ENCODE results near the gene PTPRU.
"Not testable (repeated sequence)": the region's sequence is repeated elsewhere in the genome, so short reads cannot be mapped to it uniquely, and the experiment has no call there.

PTPRU gene

DNA sequence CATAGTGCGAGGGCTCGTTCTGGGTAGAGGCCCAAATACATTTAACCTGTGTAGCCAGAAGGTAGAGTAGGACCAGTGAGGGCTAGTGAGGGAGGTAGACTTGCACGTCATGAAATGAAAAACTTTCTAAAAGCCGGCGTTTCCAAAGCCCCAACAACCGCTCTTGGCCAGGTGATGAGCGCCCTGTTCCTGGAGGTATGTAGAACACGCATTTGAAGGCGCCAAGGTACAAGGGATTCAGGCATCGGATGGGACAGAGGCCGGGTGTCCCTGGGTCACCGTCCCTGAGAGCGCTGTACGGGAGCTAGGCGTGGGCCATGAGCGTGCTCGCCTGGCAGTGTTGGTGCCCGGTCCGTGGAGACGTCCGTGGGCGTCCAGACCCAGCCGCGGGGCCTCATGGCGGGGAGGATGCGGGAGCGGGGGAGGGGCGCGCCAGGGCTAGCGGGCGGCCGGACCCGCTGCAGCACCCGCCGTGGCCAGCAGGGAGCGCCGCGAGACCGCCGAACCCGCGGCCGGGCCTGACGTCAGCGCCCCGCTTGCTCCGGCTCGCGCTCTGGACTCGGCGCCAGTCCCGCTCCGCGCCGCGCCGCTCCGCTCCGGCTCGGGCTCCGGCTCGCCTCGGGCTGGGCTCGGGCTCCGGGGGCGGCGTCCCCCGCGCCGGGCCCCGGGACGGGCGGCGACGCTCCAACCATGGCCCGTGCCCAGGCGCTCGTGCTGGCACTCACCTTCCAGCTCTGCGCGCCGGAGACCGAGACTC, at the start of gene PTPRU:
TSS of gene PTPRU (plus strand) at position 568 of the 757 bp plus-strand sequence. CDS start at position 691, 123 bp downstream.
- DNase-seq, result peak; percentile 27 to 62

DNA sequence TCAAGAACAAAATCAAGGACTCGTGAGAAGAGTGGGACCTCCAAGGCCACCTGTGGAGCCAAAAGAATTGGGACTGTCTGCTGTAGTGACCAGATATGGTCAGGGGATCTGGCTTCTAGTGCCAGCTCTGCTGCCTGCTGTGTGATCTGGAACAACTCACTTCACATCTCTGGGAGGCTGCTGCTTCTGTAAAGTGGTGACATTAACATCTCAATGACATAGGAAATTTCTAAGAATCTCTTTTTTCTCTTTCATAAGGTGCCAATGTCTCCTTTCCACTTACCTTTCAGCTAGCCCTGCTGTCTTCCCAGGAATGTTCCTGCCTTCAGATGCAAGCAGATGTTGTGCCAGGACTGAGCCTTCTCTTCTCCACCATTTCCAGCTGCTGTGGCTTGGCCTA, 49.6 kb upstream of the PTPRU start:
- no peak for DNase-seq

DNA sequence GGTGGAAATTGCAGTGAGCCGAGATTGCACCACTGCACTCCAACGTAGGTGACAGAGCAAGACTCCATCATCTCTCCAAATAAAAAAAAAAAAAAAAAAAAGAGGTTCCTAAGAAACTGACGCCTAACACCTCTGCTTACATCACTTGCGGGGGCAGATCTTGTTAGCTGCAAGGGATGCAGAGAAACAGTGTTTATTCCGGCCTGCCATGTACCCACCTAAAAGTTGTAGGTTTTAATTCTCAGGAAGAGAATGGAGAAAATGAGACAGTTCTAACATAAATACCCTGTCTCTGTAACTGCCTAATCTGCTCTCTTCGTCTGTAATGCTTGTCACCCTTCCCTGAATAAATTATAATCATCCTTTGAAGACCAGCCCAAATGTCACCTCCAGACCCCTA, 45.6 kb upstream of the PTPRU start:
- DNase-seq, result no peak

DNA sequence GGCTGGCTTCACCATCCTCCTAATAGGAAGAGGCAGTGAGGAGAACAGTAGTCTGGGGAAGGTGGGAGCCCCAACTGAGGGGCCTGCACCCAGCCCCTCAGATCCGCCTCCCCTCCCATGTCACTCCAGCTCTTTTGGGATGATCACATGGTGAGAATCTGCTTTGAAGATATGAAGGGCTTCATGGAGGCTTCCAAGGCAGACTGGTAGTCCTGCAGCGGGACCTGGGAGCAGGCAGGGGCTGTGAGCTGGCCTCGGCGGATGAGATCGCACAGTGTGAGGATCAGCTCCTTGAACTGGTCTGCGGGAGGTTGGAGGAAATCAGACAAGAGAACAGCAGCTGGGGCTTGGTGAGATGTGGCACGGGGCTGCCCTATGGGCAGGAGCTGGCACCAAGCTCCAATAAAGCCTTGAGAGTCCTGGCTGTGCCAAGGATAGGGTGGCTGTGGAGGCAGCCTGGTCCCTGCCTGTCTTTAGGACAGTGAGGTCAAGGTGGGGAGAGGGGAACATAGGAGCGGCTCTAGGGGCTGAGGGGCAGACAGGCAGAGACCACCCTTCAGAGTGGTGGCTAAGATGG, 42.4 kb upstream of the PTPRU start:
- no peak for DNase-seq

DNA sequence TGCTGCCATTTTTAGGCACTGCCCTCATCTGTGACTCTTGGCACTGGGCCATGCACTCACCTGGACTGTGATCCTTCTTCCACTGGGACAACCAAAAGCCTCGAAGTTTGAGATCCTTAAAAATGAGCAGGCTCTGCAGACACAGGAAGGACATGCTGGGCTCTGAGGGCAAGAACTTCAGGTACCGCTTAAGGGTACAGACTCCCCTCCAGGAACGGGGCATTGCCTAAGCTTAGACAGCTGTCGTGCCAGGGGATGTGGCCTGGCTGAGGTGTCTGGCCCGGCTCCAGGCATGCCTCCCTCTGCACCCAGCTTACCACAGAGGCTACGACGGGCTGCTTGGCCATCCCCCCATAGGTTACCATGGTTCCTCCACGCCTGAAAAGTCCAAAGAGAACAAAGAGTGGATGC, 40.4 kb upstream of the PTPRU start:
- no peak for DNase-seq

DNA sequence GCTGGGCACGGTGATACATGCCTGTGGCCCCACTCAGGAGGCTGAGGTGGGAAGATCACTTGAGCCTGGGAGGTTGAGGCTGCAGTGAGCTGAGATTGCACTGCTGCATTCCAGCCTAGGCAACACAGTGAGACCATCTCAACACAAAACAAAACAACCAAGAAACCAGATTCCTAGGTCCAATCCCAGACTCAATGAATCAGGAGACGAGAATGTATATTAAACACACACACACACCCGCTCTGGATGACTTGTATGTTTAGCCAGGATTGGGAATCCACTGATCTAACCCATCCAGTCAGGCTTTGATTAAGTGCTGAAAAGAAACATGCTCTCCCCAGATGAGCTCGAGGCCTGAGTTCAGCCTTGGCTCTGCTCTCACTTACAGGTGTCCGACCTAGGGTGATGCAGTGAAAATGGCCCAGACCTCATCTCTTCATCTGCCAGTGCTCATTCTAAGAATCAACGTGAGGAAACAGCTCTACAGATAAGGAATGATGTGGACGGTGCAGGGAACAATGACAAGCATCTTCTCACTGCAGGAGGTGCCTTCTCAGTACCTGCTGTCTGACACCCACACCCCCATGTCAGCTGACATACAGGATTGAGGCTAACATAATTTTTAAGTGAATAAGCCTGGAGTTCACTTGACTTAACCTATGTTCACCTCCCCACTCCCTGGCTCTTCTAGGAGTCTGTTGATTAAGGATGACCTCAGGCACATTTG, 39.3 kb upstream of the PTPRU start:
- no peak for DNase-seq

DNA sequence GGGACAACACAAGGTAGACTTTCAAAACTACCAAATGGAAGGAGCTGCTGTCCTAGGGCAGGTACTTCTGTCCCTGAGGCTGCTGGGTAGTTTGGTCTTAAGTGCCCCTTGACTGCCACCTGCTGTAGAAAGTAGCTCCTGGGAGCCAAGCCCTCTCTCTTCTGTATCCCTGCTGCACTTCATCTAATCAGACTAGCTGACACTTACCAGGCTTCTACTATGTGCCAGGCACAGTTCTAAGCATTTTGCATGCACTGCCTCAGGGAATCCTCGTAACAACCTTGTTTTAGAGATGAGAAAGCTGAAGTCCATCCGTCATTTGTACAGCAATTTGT, 38.8 kb upstream of the PTPRU start:
- peak in 1 of 2 experiments; percentile 41 for DNase-seq

DNA sequence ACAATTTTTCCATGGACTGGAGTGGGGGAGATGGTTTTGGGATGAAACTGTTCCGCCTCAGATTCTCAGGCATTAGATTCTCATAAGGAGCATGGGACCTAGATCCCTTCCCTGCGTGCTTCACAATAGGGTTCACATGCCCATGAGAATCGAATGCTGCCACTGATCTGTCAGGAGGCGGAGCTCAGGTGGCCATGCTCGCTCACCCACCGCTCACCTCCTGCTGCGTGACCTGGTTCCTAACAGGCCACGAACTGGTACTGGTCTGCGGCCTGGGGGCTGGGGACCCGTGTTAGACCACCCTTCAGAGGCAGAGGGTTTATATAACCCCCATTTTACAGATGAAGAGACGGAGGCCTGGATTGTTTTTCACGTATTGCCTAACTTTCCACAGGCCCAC, 38.3 kb upstream of the PTPRU start:
- no peak for DNase-seq

DNA sequence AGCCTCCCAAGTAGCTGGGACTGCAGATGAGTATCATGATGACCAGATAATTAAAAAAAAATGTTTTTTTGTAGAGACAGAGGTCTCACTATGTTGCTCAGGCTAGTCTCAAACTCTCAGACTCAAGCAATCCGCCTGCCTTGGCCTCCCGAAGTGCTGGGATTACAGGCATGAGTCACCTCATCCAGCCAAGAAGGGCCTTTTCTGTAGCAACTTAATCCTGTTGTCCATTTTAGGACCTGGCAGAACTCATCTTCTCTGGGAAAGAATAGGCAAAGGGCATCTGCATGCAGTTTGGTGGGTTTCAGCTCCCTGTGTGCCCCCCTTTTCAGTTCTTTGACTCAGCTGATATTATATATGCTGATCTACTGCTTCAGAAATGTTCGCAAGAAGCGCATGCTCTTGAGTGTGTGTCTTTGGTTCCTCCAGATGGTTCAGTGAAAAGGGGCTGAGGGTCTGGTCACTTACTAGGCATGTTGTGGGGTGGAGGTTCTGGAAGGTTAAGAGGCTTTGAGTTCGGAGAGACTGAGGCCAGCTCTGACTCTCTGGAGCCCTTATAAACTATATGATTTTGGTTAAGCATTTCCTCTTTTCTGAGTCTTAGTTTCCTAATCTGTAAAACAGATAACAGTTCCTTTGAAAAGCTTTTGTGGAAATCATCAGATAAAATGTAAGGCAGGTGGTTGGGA, 35.3 kb upstream of the PTPRU start:
- no peak for DNase-seq

DNA sequence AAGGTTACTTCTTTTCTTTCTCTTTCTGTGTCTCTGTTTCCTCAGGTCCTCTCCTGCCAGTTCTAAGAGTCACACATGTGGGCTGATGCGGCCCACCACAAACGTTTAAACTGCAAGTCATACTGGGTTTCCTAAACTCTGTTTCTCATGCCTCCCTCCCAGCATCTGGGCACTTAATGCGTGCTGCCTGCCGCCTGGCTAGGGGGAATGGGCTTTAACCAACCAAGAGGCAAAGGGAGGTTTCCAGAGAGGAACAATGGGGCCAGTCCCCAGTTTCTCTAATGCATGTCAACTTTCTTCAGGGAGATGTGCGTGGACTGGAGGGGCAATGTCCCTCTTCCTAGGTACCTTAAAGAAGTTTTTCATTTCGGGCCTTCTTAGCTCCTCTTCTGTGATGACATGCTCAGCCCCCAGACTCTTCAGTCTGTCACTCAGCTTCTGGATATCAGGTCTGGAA, 34.7 kb upstream of the PTPRU start:
- DNase-seq, result no peak

DNA sequence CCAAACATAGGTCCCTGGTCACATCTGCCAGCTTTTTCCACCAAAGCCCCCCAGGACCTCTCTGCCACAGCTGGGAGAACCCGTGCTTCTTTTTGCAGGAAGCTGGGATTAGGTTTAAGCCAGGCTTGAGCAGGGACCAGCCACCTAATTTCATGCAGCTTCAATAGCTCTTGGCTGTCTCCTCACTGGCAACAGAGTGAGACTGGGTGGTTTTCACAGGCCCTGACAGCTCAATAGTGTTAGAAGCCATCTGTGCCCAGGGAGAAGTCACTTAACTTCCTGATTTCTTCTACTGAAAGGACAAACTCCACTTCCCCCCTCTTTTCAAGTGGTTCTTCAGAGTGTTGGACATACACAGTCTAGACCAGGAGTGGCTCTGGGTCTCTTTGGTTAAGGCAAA, 34.3 kb upstream of the PTPRU start:
- DNase-seq, result no peak

DNA sequence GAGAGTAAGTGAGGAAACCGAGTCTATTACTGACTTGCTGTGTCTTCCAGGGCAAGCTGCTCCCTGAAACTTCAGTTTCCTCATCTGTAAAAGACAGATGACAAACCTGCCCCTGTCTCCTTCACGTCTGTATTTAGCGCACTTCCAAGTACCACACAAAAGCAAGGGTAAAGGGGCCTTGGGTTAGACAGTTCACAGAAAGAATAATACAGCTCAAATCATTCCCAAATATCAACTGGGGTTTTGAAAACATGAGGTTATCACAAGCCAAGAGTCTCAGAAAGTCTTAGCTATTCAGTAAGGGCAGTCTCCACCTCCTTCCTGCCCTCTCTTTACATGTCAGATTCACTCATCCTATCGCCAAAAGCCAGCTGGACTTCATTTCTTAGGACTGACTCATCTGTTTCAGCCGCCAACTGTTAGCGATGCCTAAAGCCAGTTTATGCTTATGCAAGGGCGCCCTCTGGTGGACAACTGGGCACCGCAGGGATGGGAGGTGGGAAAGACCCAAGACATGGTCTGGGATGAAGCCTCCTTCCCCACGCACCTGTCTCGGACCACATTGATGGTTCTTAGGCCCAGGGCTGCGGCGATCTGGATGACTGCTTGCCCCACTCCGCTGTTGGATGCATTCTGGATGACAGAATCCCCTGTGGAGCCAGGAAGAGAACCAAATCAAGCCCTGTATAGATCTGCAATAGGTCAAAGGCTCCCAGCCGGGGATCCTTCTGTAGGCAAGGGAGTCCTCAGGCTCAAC, 33.6 kb upstream of the PTPRU start:
- DNase-seq, result peak; percentile 56 to 72

DNA sequence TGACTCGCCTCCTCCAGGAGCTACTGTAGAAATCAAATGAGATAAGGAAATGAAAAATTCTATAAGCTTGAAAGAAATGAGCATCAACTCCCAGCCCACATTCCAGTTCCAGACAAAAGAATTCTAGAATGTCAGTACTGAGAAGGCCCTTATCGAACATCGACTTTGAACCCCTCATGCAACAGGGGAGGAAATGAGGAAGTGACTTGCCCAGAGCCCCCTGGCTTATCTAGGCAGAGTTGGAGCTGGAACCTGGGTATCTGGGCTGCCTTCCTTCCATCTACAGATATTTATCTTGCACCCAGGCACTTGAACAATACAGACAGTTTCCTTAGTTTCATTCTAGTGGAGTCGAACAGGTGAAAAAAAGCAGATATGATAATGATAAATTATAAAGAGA, 27.9 kb upstream of the PTPRU start:
- DNase-seq, result no peak

DNA sequence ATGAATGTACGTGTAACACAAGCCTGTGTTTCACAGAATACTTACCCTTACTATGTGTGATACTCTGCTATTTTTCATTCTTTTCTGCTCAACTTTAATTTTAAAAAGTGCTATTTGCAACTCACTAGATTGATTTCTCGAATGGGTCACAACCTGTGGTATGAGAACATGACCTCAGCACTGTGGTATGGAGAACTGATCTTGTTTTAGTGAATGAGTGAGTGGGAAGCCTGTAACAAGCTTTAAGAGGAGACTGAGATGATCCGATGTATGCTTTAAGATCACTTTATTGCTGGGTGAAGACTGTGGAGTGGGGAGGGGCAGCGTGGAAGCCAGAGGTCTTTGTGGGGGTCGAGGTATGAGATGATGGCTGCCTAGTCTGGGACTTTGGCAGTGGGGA, 27.1 kb upstream of the PTPRU start:
- no peak for DNase-seq

DNA sequence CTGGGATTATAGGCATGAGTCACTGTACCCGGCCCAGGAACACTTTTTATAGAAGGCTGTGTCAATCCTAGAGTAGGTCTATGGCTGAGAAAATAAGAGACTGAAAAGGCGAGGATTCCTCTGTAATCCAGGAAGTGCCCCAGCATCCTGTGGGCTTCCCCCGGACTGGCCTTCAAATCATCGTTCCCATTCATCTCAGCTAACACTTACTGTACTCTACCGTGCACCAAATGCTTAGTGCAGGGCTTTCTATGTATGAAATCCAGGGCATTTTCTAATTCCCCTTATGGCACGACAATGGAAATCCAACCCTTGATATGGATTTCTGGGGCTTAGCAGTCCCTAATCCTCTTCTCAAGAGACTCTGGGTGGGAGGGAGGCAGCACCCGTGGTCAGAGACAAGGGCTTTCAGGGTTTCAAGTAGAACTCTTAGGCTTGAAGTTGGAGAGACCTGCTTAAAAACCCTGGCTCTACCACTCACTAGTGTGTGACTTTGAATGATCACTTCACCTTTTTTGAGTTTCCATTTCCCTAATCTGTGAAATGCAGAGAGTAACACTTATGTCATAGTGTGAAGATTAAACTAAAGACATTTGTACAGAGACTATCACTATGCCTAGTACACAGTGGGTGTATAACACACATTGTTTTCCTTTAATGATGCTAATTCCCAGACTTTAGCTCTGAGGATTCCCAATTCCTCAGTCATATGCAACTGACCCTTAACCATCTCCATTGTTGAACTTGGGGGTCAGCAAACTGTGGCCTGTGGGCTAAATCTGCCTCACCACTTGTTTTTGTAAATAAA, 25.8 kb upstream of the PTPRU start:
- no peak for DNase-seq

DNA sequence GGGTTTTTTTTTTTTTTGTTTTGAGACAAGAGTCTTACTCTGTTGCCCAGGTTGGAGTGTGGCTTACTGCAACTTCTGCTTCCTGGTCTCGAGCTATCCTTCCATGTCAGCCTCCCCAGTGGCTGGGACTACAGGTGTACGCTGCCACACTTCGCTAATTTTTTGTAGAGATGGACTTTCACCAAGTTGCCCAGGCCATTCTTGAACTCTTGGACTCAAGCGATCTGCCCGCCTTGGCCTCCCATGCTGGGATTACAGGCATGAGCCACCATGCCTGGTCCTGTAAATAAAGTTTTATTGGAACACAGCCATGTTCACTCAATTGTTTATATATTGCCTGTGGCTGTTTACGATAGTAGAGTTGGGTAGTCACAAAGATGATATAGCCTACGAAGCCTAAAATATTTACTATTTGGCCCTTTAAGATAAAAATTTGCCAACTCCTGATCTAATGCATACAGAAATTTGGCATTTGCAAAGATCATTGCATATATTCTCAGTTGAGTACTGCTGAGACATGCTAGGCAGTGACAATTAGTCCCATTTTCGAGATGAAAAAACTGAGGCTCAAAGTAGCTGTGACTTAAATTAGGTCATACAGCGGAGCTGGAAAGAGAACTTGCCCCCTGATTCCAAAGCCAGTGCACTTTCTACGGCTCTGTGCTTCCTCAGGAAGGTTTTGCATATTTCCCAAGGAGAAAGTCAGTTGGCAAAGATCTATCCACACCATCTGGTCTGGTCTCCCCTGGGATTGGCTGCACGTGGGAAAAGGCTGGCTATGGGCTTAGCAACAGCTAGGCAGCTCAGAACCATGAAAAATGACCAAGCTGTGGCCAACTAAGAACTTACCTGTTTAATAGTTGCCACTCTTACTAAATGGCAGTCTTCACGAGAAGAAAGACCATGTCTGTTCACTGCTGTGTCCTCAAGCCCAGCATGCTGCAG, 25.0 kb upstream of the PTPRU start:
- no peak for DNase-seq

DNA sequence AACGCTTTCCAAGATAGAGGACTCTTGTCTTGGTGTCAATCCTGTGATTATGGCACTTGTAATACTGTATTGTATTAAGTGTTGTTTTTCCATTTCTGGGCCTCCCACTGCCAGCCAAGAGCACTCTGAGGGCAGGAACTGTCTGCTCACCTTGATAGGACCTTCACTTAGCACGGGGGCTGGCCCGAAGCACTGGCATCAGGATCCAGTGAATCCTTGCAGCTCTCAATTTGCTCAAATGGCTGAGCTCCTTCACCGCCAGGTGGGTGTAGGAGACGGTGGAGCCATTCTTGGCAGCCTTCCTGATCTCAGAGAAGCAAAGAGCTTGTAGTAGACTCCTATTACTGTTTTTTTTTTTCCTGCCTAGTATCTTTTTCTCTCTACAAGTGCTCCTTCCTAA, 23.3 kb upstream of the PTPRU start:
- DNase-seq, result no peak

DNA sequence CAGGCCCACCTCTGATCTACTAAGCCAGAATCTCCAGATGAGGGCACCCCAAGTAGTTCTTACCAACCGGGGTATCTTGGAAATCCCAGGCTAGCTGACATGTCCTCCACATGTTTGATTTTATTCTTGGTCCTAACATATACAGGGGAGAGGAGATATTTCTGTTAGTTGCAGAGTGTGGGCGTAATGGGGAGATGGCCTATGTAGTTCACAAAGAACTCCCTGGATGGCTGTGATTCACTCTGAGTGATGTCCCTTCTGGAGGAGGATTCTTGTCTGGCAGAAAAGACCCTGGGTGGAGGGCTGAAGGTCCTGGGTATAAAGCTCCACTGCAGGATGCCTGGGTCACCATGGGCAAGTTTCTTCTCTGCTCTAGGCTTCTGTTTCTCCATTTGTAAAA, 18.7 kb upstream of the PTPRU start:
- no peak for DNase-seq

DNA sequence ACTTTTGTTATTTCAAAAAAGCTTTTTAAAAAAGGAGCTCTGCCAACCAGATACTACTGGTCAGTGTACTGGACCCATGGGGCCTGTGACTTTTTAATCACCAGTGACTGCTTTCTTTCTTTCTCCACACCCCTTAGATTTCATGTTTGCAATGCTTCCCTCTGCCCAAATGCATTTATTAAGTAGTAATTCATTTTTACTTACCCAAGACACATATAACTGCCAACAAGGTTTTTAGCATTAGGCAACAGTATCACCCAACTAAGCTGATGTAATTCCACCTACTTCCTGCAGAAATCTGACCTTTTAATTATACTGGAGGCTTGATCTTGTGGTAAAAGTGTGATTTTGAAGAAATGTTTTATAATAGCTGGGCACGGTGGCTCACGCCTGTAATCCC, 18.1 kb upstream of the PTPRU start:
- no peak for DNase-seq

DNA sequence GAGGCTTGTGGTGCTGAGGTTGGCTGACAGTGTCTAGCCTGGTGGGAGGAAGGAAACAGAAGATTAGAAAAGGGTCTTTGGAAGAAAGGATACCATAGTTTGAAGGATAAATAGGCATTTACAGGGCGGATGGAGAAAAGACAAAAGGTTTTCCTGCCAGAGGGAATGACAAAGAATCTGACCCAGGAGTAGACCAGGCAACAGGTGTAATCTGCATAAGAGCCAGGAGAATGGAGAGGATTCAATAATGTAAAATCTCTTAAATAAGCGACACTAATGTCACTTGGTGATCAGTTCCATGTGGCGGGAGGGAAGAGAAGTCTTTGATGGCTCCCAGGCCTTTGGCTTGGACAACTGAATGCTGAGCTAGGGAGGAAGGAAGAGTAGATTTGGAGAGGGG, 15.0 kb upstream of the PTPRU start:
- no peak for DNase-seq

DNA sequence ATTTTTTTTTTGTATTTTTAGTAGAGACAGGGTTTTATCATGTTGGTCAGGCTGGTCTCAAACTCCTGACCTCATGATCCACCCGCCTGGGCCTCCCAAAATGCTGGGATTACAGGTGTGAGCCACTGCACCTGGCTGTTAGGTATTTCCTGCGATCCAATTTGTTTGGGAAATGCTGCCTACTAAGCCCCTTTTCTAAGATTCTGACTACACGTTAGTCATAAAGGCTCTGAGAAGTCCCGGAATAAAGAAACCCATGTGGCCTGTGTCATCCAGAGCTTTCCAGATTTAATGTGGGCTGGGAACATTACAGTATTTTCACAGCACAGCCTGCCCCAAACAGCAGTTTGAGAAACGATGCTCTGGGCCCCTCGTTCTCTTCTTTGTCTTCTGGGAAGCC, 14.1 kb upstream of the PTPRU start:
- not testable (repeated sequence) for DNase-seq

All from NCI-H187 (cell line).